GM13976 (cell line): Measurements from ENCODE around the gene ARHGAP15.

Experiments used
- DNase-seq: peaks from one replicate; pipeline ENCODE4 v3.0.0; 2012; ENCODE audit warnings: low spot score
- in situ Hi-C: fragments of 300-500 bp; cut with MboI; formaldehyde crosslinking; loops from one replicate; pipeline ENCODE4 v1.12.0; 2022; ENCODE audit warnings: low sequenced_read_pairs, mixed read lengths, inconsistent platforms; ENCODE audit not compliant: unreplicated experiment
- TF ChIP-seq, protein P1 (sequence below): IDR thresholded peaks from 2 replicates; pipeline ENCODE4 v1.5.1; 2012; ENCODE audit warnings: borderline replicate concordance, mild to moderate bottlenecking; ENCODE audit not compliant: insufficient read depth; ENCODE audit errors: extremely low read depth, missing control alignments, control extremely low read depth

Gene ARHGAP15

DNA sequence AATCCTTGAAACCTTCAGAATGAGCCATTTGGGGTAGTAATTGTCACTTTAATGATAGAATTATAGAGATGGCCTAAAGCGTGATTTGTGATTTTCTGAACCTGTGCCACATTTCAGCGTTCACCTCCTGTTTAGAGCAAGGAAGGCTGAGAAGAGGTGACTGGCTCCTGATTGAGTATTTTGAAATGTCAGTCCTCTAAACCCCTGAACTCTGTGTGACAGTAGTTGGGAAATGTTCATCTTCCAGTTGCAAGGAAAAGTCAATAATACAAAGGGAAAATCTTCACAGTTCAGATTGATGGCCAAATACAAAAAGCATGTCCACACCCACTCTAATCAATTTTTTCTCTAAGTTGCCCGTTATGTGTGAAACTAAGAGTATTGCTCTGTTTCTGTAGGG, 305.2 kb downstream of the ARHGAP15 start:
- TF ChIP-seq, protein P1, sequence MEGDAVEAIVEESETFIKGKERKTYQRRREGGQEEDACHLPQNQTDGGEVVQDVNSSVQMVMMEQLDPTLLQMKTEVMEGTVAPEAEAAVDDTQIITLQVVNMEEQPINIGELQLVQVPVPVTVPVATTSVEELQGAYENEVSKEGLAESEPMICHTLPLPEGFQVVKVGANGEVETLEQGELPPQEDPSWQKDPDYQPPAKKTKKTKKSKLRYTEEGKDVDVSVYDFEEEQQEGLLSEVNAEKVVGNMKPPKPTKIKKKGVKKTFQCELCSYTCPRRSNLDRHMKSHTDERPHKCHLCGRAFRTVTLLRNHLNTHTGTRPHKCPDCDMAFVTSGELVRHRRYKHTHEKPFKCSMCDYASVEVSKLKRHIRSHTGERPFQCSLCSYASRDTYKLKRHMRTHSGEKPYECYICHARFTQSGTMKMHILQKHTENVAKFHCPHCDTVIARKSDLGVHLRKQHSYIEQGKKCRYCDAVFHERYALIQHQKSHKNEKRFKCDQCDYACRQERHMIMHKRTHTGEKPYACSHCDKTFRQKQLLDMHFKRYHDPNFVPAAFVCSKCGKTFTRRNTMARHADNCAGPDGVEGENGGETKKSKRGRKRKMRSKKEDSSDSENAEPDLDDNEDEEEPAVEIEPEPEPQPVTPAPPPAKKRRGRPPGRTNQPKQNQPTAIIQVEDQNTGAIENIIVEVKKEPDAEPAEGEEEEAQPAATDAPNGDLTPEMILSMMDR, result no peak
- in situ Hi-C loops, result no loop called here
- no peak for DNase-seq

DNA sequence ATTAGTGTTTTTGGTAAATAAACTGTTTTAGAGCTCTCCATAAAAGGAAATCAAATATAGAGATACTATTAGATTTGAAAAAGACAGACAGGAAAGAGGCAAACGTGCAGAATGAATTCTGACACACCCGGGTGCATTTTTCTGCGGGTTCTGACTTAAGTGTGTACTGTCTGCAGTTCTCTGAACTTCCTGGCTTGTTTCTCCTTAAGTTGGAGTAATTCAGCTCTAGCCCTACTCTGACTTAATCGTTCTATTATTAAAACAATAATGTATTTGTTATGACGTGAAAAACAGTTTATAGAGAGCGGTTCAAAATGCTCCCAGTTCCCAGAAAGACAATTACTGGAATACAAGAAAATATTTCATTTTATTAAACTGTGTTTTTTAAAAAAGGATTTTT, 305.9 kb downstream of the ARHGAP15 start:
- TF ChIP-seq, protein P1, result no peak
- DNase-seq, result no peak
- in situ Hi-C loops, result no loop called here

DNA sequence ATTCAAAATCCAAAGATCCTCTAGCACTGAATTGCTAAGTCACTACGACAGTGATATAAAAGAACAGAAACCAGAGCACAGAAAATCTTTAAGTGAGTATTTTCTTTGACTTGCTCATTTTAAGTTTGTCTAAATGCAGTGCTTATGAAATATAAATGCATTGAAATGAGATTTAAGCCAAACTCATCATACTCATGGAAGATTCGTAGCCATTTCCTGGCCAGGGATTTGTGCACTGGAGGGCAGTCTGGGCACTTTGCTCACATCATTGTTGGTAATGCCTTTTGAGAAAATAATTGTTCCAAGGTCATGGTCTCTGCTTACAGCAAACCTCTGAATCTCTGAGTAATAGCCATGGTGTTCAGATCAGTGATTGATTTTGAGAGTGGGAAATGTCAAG, 307.7 kb downstream of the ARHGAP15 start:
- in situ Hi-C loops, result no loop called here
- TF ChIP-seq, protein P1, result no peak
- no peak for DNase-seq

DNA sequence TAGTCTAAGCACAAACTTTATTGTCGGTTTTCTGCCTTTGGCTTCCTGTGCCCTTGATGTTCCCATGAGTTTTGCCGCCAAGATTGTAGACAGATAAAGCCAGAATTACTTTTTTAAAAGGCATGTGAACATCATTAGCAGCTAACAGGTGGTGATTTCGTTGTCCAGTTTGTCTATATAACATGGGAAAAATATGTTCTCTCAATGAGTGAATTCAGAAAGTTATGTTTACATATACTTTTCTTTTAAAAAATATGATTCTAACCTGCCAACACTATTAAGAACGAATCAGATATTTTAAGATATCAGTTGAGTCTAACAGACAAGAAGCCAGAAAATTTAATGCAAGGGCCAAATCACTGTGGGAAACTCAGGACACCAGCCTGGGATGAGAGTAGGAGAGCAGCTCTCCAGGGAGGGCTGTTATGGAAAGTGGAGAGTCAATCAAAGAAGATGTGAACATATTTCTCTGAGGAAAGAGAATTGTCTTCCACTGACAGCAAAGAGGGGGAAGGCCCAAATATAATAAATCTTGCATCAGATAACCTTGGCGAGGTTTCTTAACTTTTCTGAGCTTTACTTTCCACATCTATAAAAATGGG, 311.3 kb downstream of the ARHGAP15 start:
- in situ Hi-C loops, result no loop called here
- TF ChIP-seq, protein P1, result no peak
- DNase-seq, result no peak

DNA sequence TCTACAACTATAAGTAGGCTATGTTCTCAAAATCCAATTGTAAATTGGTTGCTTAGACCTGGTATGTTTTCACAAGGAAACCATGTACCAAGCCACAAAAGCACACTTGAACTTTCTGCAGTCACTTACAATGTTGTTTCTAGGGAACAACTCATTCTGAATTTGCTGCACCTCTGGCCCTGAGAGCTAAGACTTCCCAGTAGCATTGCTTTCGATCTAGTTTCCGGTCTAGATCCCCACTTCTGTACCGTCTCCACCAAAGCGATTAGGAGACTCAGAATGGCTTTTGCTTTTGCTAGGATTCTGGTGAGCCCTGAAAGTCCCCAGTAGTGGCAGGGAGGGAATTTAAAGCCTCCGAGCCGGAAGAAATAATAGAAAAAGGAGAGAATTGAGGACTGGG, 313.0 kb downstream of the ARHGAP15 start:
- TF ChIP-seq, protein P1, result no peak
- no peak for DNase-seq

DNA sequence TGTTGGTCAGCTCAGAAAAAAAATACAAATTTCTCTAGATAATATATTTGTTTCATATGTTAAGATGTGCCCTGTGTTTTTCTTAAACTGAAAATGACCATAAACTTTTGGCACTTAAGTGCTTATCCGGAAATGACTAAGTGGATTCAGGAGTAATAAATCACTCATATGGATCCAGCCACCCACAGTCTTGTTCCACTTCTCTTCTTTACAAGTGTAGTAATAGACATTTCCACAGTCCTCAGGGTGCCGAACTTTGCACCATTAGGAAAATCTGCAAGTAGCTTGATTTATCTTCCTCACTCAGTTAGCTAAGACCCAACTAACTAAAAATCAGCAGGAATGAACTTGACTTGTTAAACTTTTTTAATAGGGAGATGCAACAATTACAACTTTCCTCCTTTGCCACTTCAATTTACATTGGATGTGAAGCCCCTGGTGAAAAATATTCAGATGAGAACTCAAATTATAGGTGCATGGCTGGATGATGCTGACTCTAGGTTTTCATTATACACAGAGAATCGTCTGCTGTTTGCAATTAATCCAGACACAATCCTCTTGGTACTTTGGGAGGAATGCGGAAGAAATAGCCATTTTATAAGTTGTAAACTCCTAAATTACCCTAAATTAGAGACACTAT, 322.5 kb downstream of the ARHGAP15 start:
- DNase-seq, result no peak
- in situ Hi-C loops, result no loop called here
- TF ChIP-seq, protein P1, result no peak

More for the DNA sequence above, 313.0 kb downstream of the ARHGAP15 start:
- in situ Hi-C loops, result no loop called here
